HepG2 (cell line): ENCODE results near the gene NPPB. TPM values are rescaled to one million over a fixed set of nuclear protein-coding genes. Genes with fewer than 3 reads are reported as not detected.

Experiments
- ATF7 ChIP-seq, 2 experiments: fragments of 450-650 bp in 1 of 2; sonication (generic) in 1 of 2; formaldehyde crosslinking in 1 of 2; IDR thresholded peaks; 2 replicates each; pipeline versions ENCODE4 v1.4.0 to v1.6.1; 2016 to 2020; ENCODE audit warnings: antibody characterized with exemption in 1 of 2, mild to moderate bottlenecking in 1 of 2, missing genetic modification reagents in 1 of 2
- CENPBD1 ChIP-seq: sonication (generic); formaldehyde crosslinking; IDR thresholded peaks from 2 replicates; pipeline ENCODE4 v1.8.0; 2022; ENCODE audit warnings: missing genetic modification reagents, low read depth, mild to moderate bottlenecking, borderline replicate concordance
- CERS6 ChIP-seq: sonication (generic); formaldehyde crosslinking; IDR thresholded peaks from 2 replicates; pipeline ENCODE4 v1.5.0; 2020; ENCODE audit warnings: missing genetic modification reagents
- FOXP4 ChIP-seq: sonication (generic); formaldehyde crosslinking; IDR thresholded peaks from 2 replicates; pipeline ENCODE4 v1.4.0; 2020; ENCODE audit warnings: missing genetic modification reagents
- HNRNPH1 ChIP-seq: fragments of 200-400 bp; formaldehyde crosslinking; optimal IDR thresholded peaks from 2 replicates; pipeline ENCODE3; 2017; ENCODE audit warnings: mild to moderate bottlenecking, low read depth, low read length
- IRF1 ChIP-seq: sonication (generic); formaldehyde crosslinking; IDR thresholded peaks from 2 replicates; pipeline ENCODE4 v1.4.0; 2020; ENCODE audit warnings: low read depth, mild to moderate bottlenecking, missing genetic modification reagents
- KAT8 ChIP-seq: IDR thresholded peaks from 2 replicates; pipeline ENCODE4 v1.6.1; 2016; ENCODE audit warnings: missing genetic modification reagents, missing compliant biosample characterization
- KDM1A ChIP-seq: IDR thresholded peaks from 2 replicates; pipeline ENCODE4 v1.6.1; 2016; ENCODE audit warnings: missing compliant biosample characterization
- MLLT10 ChIP-seq: sonication (generic); formaldehyde crosslinking; IDR thresholded peaks from 2 replicates; pipeline ENCODE4 v1.4.0; 2020; ENCODE audit warnings: missing genetic modification reagents
- MYNN ChIP-seq: sonication (generic); formaldehyde crosslinking; IDR thresholded peaks from 2 replicates; pipeline ENCODE4 v1.4.0; 2020; ENCODE audit warnings: mild to moderate bottlenecking, low read depth, missing genetic modification reagents
- PRMT3 ChIP-seq: sonication (generic); formaldehyde crosslinking; IDR thresholded peaks from 2 replicates; pipeline ENCODE4 v1.8.1; 2022; ENCODE audit warnings: low read depth, mild to moderate bottlenecking, moderate library complexity, missing genetic modification reagents, borderline replicate concordance
- SP5 ChIP-seq: IDR thresholded peaks from 2 replicates; pipeline ENCODE4 v1.6.1; 2016; ENCODE audit warnings: low read depth, borderline replicate concordance
- ZBTB42 ChIP-seq: sonication (generic); formaldehyde crosslinking; IDR thresholded peaks from 2 replicates; pipeline ENCODE4 v1.5.0; 2020; ENCODE audit warnings: mild to moderate bottlenecking, missing genetic modification reagents
- ZKSCAN5 ChIP-seq: sonication (generic); formaldehyde crosslinking; IDR thresholded peaks from 2 replicates; pipeline ENCODE4 v1.5.1; 2020; ENCODE audit warnings: mild to moderate bottlenecking, missing genetic modification reagents
- ZMYM3 ChIP-seq: sonication (generic); formaldehyde crosslinking; IDR thresholded peaks from 2 replicates; pipeline ENCODE4 v1.5.1; 2020; ENCODE audit warnings: mild to moderate bottlenecking, missing genetic modification reagents
- ZNF124 ChIP-seq: sonication (generic); formaldehyde crosslinking; IDR thresholded peaks from 2 replicates; pipeline ENCODE4 v1.4.0; 2020; ENCODE audit warnings: missing genetic modification reagents
- ZNF383 ChIP-seq: sonication (generic); formaldehyde crosslinking; IDR thresholded peaks from 2 replicates; pipeline ENCODE4 v1.4.0; 2020; ENCODE audit warnings: missing genetic modification reagents, mild to moderate bottlenecking, borderline replicate concordance
- ZNF768 ChIP-seq: sonication (generic); formaldehyde crosslinking; IDR thresholded peaks from 2 replicates; pipeline ENCODE4 v1.4.0; 2020; ENCODE audit warnings: missing genetic modification reagents
- ZNF772 ChIP-seq: sonication (generic); formaldehyde crosslinking; IDR thresholded peaks from 2 replicates; pipeline ENCODE4 v1.5.0; 2020; ENCODE audit warnings: mild to moderate bottlenecking, missing genetic modification reagents
- ZNF782 ChIP-seq: sonication (generic); formaldehyde crosslinking; IDR thresholded peaks from 2 replicates; pipeline ENCODE4 v1.4.0; 2020; ENCODE audit warnings: missing genetic modification reagents, mild to moderate bottlenecking, borderline replicate concordance
- polyA plus RNA-seq, 8 experiments: library from polyadenylated mRNA; depleted of rRNA in 3 of 8; stranded (reverse) in 7 of 8; unstranded in 1 of 8; fragments of >200 nt; fragmentation: Illumina TruSeq in 4 of 8; extraction: Trizol in 4 of 8; gene quantifications; 2 replicates each; pipeline versions ENCODE4 v1.2.1 to v1.2.3, GENCODE V29; 2011 to 2016; ENCODE audit warnings: low read depth in 4 of 8, missing spikeins in 1 of 8, mixed read lengths in 1 of 8; ENCODE audit not compliant: insufficient read depth in 1 of 8
- total RNA-seq, 5 experiments: library from RNA; depleted of rRNA; stranded (reverse); fragments of >200 nt; fragmentation: Illumina TruSeq; extraction: Trizol; gene quantifications; 2 replicates each; pipeline ENCODE4 v1.2.3, GENCODE V29; 2016; ENCODE audit warnings: low read depth in 1 of 5

Gene NPPB
- total and polyA plus RNA-seq, 2 of the 13 experiments (the other 11 are each of a cell fraction or from before 2014, with no cell fraction given), result 1.9 TPM; not detected in 1

GRCh38 chr1:11888206-11888876, 29.6 kb upstream of the NPPB start (continued):
- TF ChIP-seq ZNF124 (no peak), FOXP4 (CRISPR knock-in tag) (no peak), ZNF782 (CRISPR knock-in tag) (no peak), ATF7 (IDR thresholded peaks at IDR 0.05) (no peak), ATF7 (CRISPR knock-in tag; IDR thresholded peaks at IDR 0.05) (0 out of 2 replicates have a peak, but pooled peaks have one; percentile 26), SP5 (CRISPR knock-in tag) (no peak), ZNF768 (CRISPR knock-in tag) (peak; percentile 97), ZBTB42 (no peak), CENPBD1 (CRISPR knock-in tag) (no peak), ZKSCAN5 (CRISPR knock-in tag) (no peak), MLLT10 (CRISPR knock-in tag) (no peak), ZNF772 (CRISPR knock-in tag) (no peak), KDM1A (peak; percentile 50; the same call in 1 of the 2 replicates), ZMYM3 (CRISPR knock-in tag) (peak; percentile 82), ZNF383 (CRISPR knock-in tag) (no peak), CERS6 (CRISPR knock-in tag) (no peak), HNRNPH1 (no peak), KAT8 (no peak), IRF1 (CRISPR knock-in tag) (no peak), MYNN (CRISPR knock-in tag) (no peak), PRMT3 (CRISPR knock-in tag) (no peak)
